Endothelial cell of umbilical vein (primary cell): Measurements from ENCODE around the gene PI4KB.

Experiments used
- GATA2 ChIP-seq: IDR thresholded peaks from 2 replicates; pipeline ENCODE4 v1.7.0; 2011; ENCODE audit warnings: low read depth, mild to moderate bottlenecking, moderate library complexity, mixed read lengths, low read length; ENCODE audit not compliant: insufficient read length, insufficient read depth
- POLR2A ChIP-seq: IDR thresholded peaks from 2 replicates; pipeline ENCODE4 v1.6.1; 2012; ENCODE audit warnings: low read depth, mild to moderate bottlenecking, control low read depth, low read length
- POLR2AphosphoS5 ChIP-seq: IDR thresholded peaks from 2 replicates; pipeline ENCODE4 v1.6.1; 2012; ENCODE audit warnings: low read depth, mild to moderate bottlenecking, control low read depth, low read length, moderate library complexity; ENCODE audit not compliant: insufficient read depth
- TF ChIP-seq, protein P1 (sequence below), 2 donors: IDR thresholded peaks; 1 replicate in 1 of 2; 2 replicates in 1 of 2; pipeline ENCODE4 v1.5.1; 2011; ENCODE audit warnings: low read length in 2 of 2, mild to moderate bottlenecking in 2 of 2, moderate library complexity in 2 of 2, control low read depth in 1 of 2, inconsistent platforms in 1 of 2, low read depth in 1 of 2; ENCODE audit not compliant: insufficient read depth in 1 of 2; ENCODE audit errors: extremely low read depth in 1 of 2
- TF ChIP-seq, protein P2 (sequence below): IDR thresholded peaks from 2 replicates; pipeline ENCODE4 v1.6.1; 2011; ENCODE audit not compliant: insufficient read depth, insufficient read length

DNA sequence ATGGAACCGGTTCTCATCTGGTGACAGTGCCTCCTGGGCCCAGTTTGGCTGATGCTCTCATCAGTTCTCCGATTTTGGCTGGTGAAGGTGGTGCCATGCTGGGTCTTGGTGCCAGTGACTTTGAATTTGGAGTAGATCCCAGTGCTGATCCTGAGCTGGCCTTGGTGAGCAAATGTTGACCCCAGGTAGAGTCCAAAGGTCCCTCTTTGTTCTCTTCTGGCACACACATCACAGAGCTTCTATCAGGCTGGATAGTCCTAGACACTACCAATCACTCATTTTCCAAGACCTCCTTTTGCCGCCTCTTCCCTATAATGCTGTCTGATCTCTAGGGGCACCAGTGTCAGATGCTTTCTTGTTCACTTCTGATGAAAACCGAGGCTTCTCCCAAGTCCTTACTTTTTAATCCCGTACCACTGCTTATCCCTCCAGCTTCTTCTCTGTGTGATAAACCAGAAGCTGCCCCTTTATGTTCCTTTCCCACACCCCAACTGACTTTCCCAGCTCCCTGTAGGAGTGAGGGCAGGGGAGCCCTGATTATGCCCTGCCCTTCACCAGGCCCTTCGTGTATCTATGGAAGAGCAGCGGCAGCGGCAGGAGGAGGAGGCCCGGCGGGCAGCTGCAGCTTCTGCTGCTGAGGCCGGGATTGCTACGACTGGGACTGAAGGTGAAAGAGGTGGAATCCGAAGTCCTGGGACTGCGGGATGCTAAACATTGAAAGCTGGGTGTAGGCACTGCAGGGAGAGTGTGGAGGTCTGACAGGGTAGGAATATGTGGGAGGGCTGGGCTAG lies 61.6 kb downstream of the PI4KB start:
- TF ChIP-seq, protein P1, sequence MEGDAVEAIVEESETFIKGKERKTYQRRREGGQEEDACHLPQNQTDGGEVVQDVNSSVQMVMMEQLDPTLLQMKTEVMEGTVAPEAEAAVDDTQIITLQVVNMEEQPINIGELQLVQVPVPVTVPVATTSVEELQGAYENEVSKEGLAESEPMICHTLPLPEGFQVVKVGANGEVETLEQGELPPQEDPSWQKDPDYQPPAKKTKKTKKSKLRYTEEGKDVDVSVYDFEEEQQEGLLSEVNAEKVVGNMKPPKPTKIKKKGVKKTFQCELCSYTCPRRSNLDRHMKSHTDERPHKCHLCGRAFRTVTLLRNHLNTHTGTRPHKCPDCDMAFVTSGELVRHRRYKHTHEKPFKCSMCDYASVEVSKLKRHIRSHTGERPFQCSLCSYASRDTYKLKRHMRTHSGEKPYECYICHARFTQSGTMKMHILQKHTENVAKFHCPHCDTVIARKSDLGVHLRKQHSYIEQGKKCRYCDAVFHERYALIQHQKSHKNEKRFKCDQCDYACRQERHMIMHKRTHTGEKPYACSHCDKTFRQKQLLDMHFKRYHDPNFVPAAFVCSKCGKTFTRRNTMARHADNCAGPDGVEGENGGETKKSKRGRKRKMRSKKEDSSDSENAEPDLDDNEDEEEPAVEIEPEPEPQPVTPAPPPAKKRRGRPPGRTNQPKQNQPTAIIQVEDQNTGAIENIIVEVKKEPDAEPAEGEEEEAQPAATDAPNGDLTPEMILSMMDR (IDR thresholded peaks at IDR 0.05; ENCODE audit: extremely low read depth in 1 of 2, insufficient read depth in 1 of 2, low read depth in 1 of 2, low read length in 2 of 2) = no peak
- TF ChIP-seq, protein P2, sequence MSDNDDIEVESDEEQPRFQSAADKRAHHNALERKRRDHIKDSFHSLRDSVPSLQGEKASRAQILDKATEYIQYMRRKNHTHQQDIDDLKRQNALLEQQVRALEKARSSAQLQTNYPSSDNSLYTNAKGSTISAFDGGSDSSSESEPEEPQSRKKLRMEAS = no peak
- no peak for TF ChIP-seq POLR2A
- no peak for TF ChIP-seq POLR2AphosphoS5
- no peak for TF ChIP-seq GATA2
